Measurements from ENCODE around the gene OSER1. TPM values are rescaled to one million over a fixed set of nuclear protein-coding genes. Genes with fewer than 3 reads are reported as not detected.

The OSER1 gene
- total and polyA plus RNA-seq, 2 experiments from 2014 or later = 34.7 to 49.4 TPM

DNA sequence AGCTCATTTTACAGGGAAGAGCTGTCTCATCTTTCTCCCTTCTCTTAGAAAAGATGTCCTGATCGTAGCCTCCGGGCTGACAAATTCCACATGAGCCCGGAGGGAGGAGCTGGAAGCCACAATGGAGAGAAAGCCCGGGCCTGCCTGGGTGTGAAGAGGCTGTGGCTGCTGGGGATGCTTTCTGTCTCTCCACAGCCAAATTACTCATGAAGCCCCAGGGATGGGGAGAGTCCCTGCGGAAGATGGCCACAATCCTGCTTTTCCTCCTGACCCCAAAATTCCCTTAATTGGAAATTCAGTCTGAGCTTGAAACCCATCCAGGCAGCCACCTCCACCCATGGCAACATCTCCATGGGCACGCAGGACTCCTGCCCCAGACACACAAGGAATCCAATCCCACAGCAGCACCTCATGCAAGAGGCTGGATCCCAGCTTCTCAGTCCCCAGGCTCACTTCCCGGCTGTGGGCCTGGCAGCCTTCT is 56.0 kb downstream of the OSER1 start:
- H3K27me3 ChIP-seq = no peaks in the 10 kb centered on the region
- H3K4me2 ChIP-seq = no peak overlapping the region
- H3K27ac ChIP-seq = no peak overlapping the region
- DNase-seq (ENCODE audit: low spot score) = no peak
- H2AFZ ChIP-seq = no peak overlapping the region
- TF ChIP-seq EZH2 (IDR thresholded peaks at IDR 0.05; ENCODE audit: borderline replicate concordance) (no peak), EZH2phosphoT487 (IDR thresholded peaks at IDR 0.05; ENCODE audit: low read depth, severe bottlenecking, unreplicated experiment) (no peak)
- TF ChIP-seq, protein P1, sequence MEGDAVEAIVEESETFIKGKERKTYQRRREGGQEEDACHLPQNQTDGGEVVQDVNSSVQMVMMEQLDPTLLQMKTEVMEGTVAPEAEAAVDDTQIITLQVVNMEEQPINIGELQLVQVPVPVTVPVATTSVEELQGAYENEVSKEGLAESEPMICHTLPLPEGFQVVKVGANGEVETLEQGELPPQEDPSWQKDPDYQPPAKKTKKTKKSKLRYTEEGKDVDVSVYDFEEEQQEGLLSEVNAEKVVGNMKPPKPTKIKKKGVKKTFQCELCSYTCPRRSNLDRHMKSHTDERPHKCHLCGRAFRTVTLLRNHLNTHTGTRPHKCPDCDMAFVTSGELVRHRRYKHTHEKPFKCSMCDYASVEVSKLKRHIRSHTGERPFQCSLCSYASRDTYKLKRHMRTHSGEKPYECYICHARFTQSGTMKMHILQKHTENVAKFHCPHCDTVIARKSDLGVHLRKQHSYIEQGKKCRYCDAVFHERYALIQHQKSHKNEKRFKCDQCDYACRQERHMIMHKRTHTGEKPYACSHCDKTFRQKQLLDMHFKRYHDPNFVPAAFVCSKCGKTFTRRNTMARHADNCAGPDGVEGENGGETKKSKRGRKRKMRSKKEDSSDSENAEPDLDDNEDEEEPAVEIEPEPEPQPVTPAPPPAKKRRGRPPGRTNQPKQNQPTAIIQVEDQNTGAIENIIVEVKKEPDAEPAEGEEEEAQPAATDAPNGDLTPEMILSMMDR (IDR thresholded peaks at IDR 0.05; ENCODE audit: poor library complexity) = no peak
- H3K36me3 ChIP-seq (replicated peaks; ENCODE audit: insufficient read depth, low read depth) = no peaks in the 10 kb centered on the region
- whole genome bisulfite sequencing (ENCODE audit: low lambda C conversion rate, missing lambda C conversion rate) = 70% methylated on average over 7 of the region's 7 CpGs
- H3K4me1 ChIP-seq (ENCODE audit: insufficient read depth) = no peaks in the 10 kb centered on the region
- no peak overlapping the region for H3K4me3 ChIP-seq
- H4K20me1 ChIP-seq (ENCODE audit: insufficient read depth, poor library complexity, severe bottlenecking) = no peaks in the 10 kb centered on the region
- no peaks in the 10 kb centered on the region for H3K9me2 ChIP-seq (replicated peaks; ENCODE audit: insufficient read depth)
- H3K9me3 ChIP-seq (ENCODE audit: low read depth) = no peaks in the 10 kb centered on the region
- H3K79me2 ChIP-seq = no peaks in the 10 kb centered on the region

DNA sequence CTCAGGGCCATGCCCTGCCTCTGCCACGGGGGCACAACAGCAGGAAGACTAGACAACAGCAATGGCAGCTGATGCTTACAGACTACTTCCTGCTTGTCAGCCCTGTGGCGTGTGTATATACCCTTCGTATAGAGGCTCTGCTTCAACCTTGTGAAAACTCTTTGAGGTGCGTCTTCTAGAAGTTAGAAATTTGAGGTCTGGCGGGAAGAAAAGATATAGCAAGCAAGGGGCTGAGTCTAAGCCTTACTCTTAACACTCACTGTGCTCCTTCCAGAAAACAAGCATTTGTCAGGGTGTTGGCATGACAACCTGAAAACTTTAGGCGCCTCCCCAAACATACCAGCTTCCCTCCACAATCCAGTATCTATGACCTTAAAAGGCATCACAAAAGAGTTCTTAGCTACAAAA is 56.9 kb downstream of the OSER1 start:
- H3K36me3 ChIP-seq (replicated peaks; ENCODE audit: insufficient read depth, low read depth) = no peaks in the 10 kb centered on the region
- TF ChIP-seq, protein P1 (IDR thresholded peaks at IDR 0.05; ENCODE audit: poor library complexity) = no peak
- TF ChIP-seq EZH2 (IDR thresholded peaks at IDR 0.05; ENCODE audit: borderline replicate concordance) (no peak), EZH2phosphoT487 (IDR thresholded peaks at IDR 0.05; ENCODE audit: low read depth, severe bottlenecking, unreplicated experiment) (no peak)
- H3K4me2 ChIP-seq = no peak overlapping the region
- H3K9me2 ChIP-seq (replicated peaks; ENCODE audit: insufficient read depth) = no peaks in the 10 kb centered on the region
- H4K20me1 ChIP-seq (ENCODE audit: insufficient read depth, poor library complexity, severe bottlenecking) = no peaks in the 10 kb centered on the region
- no peak overlapping the region for H3K4me3 ChIP-seq
- WGBS (ENCODE audit: low lambda C conversion rate, missing lambda C conversion rate) = 72% methylated on average over 6 of the region's 6 CpGs
- no peak overlapping the region for H2AFZ ChIP-seq
- H3K9me3 ChIP-seq (ENCODE audit: low read depth) = no peaks in the 10 kb centered on the region
- no peak for DNase-seq (ENCODE audit: low spot score)
- no peak overlapping the region for H3K27ac ChIP-seq
- no peaks in the 10 kb centered on the region for H3K27me3 ChIP-seq
- no peaks in the 10 kb centered on the region for H3K4me1 ChIP-seq (ENCODE audit: insufficient read depth)
- H3K79me2 ChIP-seq = no peaks in the 10 kb centered on the region

DNA sequence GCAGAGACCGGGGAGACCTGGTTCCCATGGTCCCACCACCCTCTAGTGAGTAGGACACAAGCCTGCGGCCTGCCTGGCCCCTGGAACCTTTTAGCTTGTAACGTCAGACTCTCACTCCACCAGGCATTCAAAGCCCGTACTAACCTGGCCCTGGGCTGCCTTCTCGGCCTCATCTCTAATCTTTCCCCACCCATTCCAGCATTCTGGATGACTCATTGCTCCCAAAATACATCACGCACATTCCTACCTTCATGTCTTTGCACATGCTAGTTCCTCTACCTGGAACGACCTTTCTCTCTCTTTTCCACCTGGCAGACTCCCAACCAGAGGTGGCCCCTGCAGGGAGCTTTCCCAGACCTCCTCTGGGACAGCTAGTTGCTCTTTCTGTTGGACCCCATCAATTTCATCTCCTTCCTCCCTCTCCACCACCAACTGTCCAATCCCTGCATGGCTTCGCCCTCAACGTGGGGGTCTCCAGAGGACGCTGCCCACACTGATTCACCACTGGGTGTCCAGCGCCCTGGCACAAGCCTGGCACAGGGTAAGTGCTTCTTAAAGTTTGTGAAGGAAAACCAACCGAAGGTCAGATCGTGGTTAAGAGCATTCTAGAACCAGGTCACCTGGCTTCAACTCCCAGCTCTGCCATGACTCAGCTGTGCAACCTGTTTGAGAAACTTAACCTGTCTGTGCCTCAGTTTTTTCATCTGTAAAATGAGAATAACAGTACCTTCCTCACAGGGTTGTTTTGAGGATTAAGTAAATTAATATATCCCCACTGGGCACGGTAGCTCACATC is 58.8 kb downstream of the OSER1 start:
- Histone ChIP-seq H3K9me2 (replicated peaks; ENCODE audit: insufficient read depth) (no peaks in the 10 kb centered on the region), H2AFZ (no peak overlapping the region), H3K4me3 (no peak overlapping the region), H4K20me1 (ENCODE audit: insufficient read depth, poor library complexity, severe bottlenecking) (no peaks in the 10 kb centered on the region), H3K36me3 (replicated peaks; ENCODE audit: insufficient read depth, low read depth) (no peaks in the 10 kb centered on the region), H3K4me2 (no peak overlapping the region), H3K27ac (no peak overlapping the region), H3K4me1 (ENCODE audit: insufficient read depth) (no peaks in the 10 kb centered on the region), H3K9me3 (ENCODE audit: low read depth) (no peaks in the 10 kb centered on the region), H3K79me2 (no peaks in the 10 kb centered on the region), H3K27me3 (no peaks in the 10 kb centered on the region)
- TF ChIP-seq EZH2phosphoT487 (IDR thresholded peaks at IDR 0.05; ENCODE audit: low read depth, severe bottlenecking, unreplicated experiment) = no peak
- TF ChIP-seq EZH2 (IDR thresholded peaks at IDR 0.05; ENCODE audit: borderline replicate concordance) = no peak
- TF ChIP-seq, protein P1 (IDR thresholded peaks at IDR 0.05; ENCODE audit: poor library complexity) = no peak
- peak; percentile 38 for DNase-seq (ENCODE audit: low spot score)
- WGBS (ENCODE audit: low lambda C conversion rate, missing lambda C conversion rate) = 83% methylated on average over 14 of the region's 14 CpGs
